T follicular helper cell (primary cell): Measurements from ENCODE around the gene FBXO9.

Experiments used
- DNase-seq: peaks from one replicate; pipeline ENCODE4 v3.0.0-alpha.2; 2020; ENCODE audit warnings: low read depth

The FBXO9 gene

DNA sequence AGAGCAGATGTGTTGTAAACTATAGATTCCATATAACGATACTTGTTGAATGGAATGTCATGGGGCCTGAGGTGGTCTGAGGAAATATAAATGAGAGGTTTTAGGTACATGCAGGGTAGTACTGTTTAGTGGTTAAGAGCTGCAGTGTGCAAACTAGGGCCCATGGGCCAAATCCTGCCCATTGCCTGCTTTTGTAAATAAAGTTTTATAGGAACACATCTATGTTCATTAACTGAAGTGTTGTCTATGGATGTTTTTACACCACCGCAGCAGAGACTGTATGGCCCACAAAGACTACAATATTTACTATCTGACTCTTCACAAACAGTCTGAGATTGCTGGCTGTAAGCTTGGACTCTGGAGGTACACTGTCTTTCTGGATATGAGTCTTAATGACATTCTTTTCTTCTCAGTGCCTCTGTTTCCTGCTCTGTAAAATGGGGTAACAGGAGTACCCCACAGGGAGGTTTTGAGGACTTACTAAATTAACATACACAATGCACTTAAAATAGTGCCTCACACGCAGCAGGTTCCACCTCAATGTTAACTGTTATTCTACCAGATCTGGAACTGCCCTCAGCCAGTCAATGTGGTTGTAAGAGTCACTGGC lies 70.9 kb downstream of the FBXO9 start:
- DNase-seq, result no peak

DNA sequence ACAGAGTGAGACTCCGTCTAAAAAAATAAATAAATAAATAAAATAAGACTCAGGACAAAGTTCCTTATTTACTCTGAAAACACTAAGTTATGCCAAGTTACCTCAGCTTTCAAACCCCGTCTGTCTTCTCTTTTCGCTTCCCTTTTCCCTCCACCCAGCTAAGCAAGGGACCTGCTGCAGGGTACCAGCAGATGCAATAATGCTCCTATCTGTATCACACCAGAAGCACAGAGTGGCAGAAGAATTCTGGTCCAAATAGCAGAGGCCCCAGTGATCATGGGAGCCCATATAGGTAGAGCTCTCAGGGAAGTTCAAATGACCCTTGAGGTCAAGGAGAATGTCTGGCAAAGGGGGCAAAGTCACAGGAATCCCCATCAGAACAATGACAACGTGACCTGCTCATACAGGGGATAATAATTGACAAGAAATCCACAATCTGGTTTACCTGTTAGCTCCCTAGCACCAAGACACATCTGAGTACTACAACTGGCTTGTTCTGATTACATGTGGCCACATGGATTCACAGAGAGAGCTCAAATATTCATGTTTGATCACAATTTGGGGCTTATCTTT lies 74.7 kb downstream of the FBXO9 start:
- DNase-seq, result no peak

DNA sequence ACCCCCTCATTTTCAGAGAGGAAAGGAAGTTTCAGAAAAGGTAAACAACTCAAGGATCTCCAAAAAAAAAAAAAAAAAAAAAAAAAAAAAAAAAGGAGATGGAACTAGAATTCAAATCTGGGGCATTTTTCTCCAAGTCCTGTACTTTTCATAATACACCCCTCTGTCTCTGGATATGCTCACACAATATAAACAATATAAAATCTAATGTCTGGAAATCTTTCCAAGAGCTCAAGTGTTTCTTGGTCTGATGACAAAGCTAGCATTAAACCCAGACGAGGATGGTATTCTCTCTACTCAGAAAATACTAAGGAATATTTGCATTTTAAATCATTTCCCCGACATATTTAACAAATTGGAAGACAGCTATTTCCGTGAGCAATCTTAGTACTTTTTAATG lies 77.6 kb downstream of the FBXO9 start:
- DNase-seq, result no peak

DNA sequence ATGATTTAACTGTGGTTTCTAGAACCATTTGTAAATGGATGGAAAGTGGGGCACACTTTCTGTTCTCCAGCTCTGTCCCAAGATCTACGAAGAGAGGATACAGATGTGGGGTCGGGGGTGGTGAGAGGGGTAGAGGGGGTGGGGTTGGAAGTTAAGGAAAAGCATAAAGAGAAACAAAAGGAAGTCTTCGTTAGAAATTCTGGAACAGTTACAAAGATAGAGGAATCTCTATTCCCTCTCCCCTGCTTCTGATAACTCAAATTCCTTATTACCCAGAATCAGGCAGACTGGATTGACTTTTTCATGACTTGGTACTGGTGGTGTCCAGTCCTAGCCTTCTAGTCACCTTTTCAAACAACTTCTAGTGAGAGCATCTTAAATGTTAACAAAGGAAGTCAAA lies 78.5 kb downstream of the FBXO9 start:
- DNase-seq, result no peak

DNA sequence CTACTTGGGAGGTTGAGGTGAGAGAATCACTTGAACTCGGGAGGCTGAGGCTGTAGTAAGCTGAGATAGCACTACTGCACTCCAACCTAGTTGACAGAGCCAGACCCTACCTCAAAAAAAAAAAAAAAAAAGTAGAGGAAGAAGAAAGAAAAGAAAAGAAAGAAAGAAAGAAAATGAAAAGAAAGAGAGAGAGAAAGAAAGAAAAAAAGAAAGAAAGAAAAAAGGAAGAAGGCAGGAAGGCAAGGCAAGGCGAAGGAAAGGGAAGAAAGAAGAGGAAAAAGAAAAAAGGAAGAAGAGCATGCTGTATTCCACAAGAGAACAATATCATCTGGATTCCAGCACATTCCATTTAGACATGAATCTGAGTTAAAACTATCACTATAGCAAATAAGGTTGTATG lies 79.6 kb downstream of the FBXO9 start:
- no peak for DNase-seq

DNA sequence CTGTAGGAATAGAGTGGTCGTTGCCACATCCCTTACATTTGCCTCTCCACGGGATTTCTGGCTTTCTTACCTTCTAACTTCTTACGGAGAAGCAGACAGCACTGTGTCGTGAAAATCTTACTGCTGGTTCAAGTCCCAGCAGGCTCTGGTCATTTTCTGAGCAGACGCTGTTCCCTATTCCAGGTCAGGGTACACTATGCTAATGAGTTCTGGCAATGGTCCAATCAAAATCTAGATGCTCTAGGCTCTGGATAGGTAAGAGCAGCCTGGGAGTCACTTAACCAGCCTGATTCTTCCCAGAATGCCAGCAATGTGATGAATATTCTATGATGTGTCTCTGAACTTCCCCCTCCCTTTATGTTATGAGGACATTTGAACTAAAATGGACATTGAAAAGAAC lies 83.5 kb downstream of the FBXO9 start, which contains the start of gene GCM1:
GCM1 (minus strand) TSS at position 158 of the 400 bp plus-strand sequence. CDS start 3,209 bp downstream, outside the sequence.
- no peak for DNase-seq
